Fibroblast of skin of left quadriceps (primary cell): ENCODE data around the gene OR10H4.
"Not testable (repeated sequence)": the region's sequence is repeated elsewhere in the genome, so short reads cannot be mapped to it uniquely, and the experiment has no call there.

Experiments used
- DNase-seq, 2 experiments: peaks; one replicate each; pipeline ENCODE4 v3.0.0-alpha.2; 2013; ENCODE audit warnings: low read depth in 2 of 2

The OR10H4 gene, protein sequence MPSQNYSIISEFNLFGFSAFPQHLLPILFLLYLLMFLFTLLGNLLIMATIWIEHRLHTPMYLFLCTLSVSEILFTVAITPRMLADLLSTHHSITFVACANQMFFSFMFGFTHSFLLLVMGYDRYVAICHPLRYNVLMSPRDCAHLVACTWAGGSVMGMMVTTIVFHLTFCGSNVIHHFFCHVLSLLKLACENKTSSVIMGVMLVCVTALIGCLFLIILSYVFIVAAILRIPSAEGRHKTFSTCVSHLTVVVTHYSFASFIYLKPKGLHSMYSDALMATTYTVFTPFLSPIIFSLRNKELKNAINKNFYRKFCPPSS

DNA sequence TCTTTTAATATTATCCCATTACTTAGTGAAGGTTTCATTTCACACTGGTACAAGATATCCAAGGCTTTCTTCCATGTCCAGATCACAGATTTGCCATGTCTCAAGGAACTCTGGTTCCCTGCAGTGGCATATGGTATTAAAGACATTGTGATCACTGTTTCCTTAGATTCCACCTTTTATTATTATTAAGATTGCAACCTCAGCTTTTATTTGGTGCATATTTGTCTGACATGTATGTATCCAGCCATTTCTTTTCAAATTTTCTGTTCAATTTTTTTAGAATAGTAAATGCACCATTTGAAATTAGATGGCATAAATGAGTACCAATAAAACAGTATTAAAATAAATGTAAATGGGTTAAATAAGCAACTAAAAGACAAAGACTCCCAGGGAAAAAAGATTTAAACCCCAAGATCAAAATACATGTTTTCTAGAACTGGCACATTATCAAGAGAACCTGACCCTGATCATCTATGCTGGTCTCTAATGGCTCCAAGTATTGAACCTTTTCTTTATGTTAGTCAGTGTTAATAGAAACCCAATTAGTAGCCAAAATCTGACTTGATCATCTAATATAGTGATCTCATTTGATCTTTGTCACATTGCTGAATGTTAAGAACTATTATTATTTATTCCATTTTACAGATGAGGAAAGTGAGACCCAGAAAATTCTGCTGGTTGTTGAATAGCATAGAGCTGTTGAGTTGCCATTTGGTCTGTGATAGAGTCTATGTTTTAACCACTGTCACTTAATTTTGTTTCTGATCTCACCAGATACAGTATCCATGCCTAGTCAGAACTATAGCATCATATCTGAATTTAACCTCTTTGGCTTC, at the start of gene OR10H4:
Gene OR10H4 (plus strand): TSS at position 786 of the 836 bp plus-strand sequence. CDS start 0 bp downstream, at position 786.
- DNase-seq, result no peak

DNA sequence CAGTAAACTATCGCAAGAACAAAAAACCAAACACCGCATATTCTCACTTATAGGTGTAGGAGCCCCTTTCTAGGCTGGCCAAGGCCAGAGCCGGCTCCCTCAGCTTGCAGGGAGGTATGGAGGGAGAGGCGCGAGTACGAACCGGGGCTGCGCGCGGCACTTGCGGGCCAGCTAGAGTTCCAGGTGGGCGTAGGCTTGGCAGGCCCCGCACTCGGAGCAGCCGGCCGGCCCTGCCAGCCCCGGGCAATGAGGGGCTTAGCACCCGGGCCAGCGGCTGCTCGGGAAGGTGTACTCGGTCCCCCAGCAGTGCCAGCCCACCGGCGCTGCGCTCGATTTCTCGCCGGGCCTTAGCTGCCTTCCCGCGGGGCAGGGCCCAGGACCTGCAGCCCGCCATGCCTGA, 49.2 kb upstream of the OR10H4 start:
- not testable (repeated sequence) for DNase-seq

GRCh38 chr19:15900032-15900431, 48.8 kb upstream of the OR10H4 start:
- DNase-seq, result not testable (repeated sequence)

DNA sequence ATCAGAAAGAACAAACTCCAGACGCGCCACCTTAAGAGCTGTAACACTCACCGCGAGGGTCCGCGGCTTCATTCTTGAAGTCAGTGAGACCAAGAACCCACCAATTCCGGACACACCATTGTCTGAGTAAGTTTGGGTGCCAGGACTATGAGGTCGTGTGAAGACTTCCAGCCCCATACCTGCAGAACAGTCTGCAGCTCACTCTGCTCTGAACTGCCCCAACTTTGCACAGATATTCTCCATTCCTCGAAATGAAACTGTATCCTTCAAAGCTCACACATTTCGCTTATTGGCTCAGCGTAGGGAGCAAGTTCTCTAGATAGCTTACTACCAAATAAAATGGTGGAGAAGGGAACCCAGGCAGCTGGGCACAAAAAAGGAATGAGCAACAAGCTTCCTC, 48.3 kb upstream of the OR10H4 start:
- DNase-seq, result no peak

- no peak for DNase-seq
Observed at GRCh38 chr19:15902254-15902653, 46.6 kb upstream of the OR10H4 start.

DNA sequence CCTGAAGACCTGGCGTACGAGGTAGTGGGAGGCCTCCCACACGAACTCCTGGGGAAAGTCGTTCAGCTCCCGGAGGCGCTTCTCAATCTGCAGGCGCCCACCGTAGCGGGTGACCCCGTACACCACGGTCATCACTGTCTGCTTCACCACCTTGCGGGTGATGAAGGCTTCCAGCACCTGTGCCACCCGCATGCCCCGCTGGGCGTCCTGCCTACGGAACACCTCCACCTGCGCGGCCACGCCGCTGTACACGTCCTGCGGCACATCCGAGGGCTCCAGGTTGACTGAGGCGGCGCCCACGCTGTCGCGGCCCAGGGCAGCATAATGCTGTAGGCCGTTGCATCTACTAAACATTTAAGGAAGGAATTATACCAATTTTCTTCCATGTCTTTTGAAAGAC, 45.9 kb upstream of the OR10H4 start:
- not testable (repeated sequence) for DNase-seq

DNA sequence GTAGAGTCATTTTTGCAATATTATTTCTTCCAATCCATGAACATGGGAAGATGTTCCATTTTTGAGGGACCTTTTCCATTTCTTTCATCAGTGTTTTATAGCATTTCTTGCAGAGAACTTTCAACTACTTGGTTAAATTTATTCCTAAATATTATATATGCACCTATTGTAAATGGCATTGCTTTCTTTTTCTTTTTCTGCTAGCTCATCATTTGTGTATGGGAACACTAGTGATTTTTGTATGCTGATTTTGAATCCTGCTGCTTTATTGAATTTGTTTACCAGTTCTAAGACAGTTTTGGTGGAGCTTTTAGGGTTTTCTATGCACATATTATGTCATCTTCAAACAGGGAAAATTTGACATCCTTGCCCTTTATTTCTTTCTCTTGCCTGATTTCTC, 43.8 kb upstream of the OR10H4 start:
- DNase-seq, result no peak

- DNase-seq, result no peak
Observed at GRCh38 chr19:15911599-15912235, 37.1 kb upstream of the OR10H4 start.

DNA sequence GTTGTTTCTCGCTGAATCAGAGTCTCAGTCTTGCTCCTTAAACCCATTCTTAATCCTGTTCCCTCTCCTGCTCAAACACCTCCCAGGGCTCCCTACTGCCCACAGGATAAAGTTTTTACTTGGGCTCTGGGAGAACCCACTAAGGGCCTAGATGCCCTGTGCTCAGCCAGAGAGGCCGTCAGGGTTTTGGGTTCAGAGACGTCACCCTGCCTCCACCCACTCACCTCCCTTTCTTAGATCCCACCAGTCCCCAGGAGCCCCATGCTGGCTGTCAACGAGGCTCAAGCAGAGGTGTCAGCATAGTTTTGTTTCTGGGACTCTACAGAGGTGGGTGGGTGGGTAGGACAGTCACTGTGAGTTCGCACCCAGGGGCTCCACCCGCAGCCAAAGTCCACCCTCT, 35.4 kb upstream of the OR10H4 start:
- DNase-seq, result no peak

- DNase-seq, result no peak
Observed at GRCh38 chr19:15913830-15914229, 35.0 kb upstream of the OR10H4 start.

GRCh38 chr19:15915109-15915508, 33.7 kb upstream of the OR10H4 start:
- no peak for DNase-seq

- no peak for DNase-seq
Observed at GRCh38 chr19:15919243-15919642, 29.6 kb upstream of the OR10H4 start.

GRCh38 chr19:15922021-15922420, 26.8 kb upstream of the OR10H4 start:
- no peak for DNase-seq

DNA sequence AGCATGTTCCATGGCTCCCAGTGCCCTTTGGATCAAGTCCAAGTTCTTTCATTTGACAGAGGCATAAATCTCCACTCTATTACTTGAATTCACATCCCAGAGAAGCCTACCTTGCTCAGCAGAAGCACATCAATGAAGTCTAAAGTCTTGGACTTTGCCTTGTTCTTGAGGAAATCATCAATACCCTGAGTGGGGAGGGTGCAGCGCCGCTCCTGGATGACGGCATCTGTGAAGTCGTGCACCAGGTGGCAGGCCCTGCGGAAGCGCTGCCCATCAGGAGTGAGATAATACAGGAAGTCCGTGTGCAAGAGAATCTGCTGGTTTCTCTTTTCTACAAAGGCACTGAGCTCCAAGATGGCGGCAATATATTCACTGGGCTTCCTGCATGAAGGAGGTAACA, 25.1 kb upstream of the OR10H4 start:
- no peak for DNase-seq

GRCh38 chr19:15926484-15926883, 22.3 kb upstream of the OR10H4 start:
- no peak for DNase-seq

- no peak for DNase-seq
Observed at GRCh38 chr19:15928321-15928720, 20.5 kb upstream of the OR10H4 start.

GRCh38 chr19:15933761-15934331, 15.0 kb upstream of the OR10H4 start:
- not testable (repeated sequence) for DNase-seq

DNA sequence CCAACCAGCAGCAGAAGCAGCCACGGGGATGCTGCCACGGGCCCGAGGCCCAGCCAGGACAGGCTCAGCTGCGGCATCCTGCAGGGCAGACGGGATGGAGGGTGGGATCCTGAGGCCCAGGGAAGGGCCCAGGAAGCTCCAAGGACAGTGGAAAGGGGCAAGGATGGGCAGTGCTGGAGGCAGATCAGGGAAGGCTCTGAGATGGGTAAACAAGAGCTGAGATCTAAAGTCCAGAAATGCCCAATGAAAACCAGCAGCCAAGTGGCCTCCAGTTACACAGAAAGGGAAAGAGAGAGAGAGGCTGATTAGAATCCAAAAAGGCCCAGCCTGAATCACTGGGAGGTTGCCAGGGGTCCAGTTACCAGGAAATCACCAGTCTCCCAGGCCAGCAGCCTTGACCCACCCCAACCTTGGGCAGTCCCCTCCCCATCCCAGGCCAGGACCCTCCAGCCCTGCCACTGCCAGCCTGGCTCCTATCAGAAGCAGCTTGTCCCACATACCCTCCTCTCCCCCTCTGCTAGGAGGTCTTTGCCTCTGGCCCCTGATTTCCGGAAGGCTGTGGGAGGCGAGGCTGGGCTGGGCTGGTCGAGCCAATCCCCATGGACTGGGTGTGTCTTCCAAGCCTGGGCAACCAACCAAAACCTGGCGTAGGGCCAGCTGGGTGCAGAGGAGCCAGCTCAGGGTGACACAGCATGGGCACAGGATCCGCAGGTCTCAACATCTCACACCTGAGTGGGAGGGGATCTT, 14.3 kb upstream of the OR10H4 start, which contains the start of gene CYP4F11:
Gene CYP4F11 (minus strand): TSS at position 198 of the 747 bp plus-strand sequence. CDS start 121 bp downstream, at position 77.
- no peak for DNase-seq

DNA sequence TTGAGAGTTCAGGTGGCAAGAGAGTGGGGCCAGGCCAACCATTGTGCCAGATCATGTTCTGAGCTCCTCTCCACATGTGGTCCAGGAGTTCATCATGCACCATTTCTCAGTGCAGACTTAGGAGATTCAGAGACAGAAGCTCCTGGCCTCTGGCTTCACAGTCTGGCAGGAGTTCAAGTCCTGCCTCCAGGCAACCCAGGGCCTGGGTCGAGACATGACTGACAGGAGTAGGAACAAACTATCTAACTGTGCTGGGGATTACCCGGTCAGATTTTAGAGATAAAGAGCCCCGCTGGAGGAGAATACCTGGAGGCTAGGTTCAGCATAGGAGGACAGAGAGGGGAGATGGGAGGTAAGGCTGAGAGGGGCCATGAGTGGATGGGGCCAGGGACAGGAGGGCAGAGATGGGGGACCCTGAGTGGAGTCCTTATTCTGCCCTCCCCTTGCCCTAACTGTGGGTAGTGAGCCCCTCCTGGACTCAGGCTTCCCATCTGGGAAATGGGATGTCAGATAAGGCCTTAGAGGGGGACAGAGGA, 13.6 kb upstream of the OR10H4 start:
- DNase-seq, result no peak

GRCh38 chr19:15936173-15936572, 12.6 kb upstream of the OR10H4 start:
- no peak for DNase-seq

- DNase-seq, result no peak
Observed at GRCh38 chr19:15936950-15937349, 11.9 kb upstream of the OR10H4 start.
